Tibial artery (tissue), 4 donors: ENCODE data around the gene GOLGA7B.

Experiments used
- DNase-seq, 2 donors: peaks; one replicate each; pipeline ENCODE4 v3.0.0-alpha.2; 2019
- H3K27ac ChIP-seq, 2 donors: fragments of 200-600 bp; sonication (generic) in 1 of 2; 1 replicate in 1 of 2; 2 replicates in 1 of 2; pipeline ENCODE4 v1.5.1; 2018 to 2019; ENCODE audit warnings: mild to moderate bottlenecking in 1 of 2
- H3K27me3 ChIP-seq, 2 donors: fragments of 200-600 bp; sonication (generic) in 1 of 2; one replicate each; pipeline versions ENCODE4 v1.5.1 to v1.6.0; 2016 to 2019
- H3K36me3 ChIP-seq, 3 donors: fragments of 200-600 bp; sonication (generic) in 2 of 3; one replicate each; pipeline ENCODE4 v1.5.1; 2016 to 2019; ENCODE audit warnings: mild to moderate bottlenecking in 2 of 3
- H3K4me1 ChIP-seq, 4 donors: fragments of 200-600 bp; sonication (generic) in 2 of 4; 1 replicate in 3 of 4; 2 replicates in 1 of 4; pipeline ENCODE4 v1.5.1; 2016 to 2019
- H3K4me3 ChIP-seq, 2 donors: fragments of 200-600 bp; sonication (generic) in 1 of 2; 1 replicate in 1 of 2; 2 replicates in 1 of 2; pipeline ENCODE4 v1.5.1; 2018 to 2019; ENCODE audit warnings: mild to moderate bottlenecking in 2 of 2
- H3K9me3 ChIP-seq, 3 donors: fragments of 200-600 bp; sonication (generic) in 1 of 3; one replicate each; pipeline ENCODE4 v1.5.1; 2016 to 2019
- intact Hi-C: fragments of 100-400 bp; cut with DNase I; formaldehyde crosslinking; loops from one replicate; pipeline ENCODE4 v1.15.0; 2023; ENCODE audit warnings: low total_unique reads
- TF ChIP-seq, protein P1 (sequence below), 2 experiments: fragments of 200-600 bp in 1 of 2; fragments of 450-650 bp in 1 of 2; IDR thresholded peaks; one replicate each; pipeline ENCODE4 v1.5.1; 2017 to 2019; ENCODE audit warnings: antibody characterized with exemption in 2 of 2, mild to moderate bottlenecking in 1 of 2, moderate library complexity in 1 of 2

GOLGA7B gene

DNA sequence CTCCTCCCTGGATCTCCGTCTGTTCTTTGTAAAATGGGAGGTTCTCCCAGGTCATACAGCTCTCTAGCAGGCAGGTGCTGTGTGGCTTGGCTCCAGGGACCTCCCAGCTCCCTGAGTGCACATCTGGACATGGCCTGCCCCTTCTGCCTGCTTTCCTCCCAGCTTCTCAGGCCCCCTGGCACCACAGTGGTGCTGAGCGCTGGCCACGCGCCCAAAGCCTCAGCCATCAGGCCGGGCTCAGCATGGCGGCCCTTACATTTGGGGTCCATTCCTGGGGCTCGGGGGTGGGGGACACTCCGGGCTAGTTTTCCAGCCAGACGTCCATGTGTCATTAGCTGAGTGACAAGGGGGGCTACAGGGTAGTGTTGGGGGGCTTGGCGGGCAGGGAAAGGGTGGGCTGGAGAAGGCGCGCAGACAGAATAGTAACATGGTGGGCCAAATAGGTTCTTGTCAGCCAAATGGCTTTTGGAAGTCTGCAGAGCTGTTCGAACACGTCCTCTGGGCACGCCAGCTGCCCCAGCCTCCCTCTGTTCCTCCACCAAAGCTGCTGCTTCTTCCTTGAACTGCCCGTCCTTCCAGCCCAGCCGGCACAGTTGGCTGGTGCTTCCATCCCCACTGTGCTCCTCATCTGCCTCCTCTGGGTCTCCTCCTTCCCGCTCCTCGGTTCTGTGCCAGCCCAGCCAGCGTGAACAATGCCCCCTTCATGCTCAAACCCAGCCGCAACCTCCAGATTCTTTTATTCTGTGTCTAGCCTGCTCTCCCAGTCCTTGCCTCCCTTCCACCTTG lies 65.9 kb downstream of the GOLGA7B start:
- intact Hi-C loops, result loop anchor here (5.0 kb wide), 1 partner anchor 127 kb away; no protein-coding TSS in a partner anchor
- TF ChIP-seq, protein P1, sequence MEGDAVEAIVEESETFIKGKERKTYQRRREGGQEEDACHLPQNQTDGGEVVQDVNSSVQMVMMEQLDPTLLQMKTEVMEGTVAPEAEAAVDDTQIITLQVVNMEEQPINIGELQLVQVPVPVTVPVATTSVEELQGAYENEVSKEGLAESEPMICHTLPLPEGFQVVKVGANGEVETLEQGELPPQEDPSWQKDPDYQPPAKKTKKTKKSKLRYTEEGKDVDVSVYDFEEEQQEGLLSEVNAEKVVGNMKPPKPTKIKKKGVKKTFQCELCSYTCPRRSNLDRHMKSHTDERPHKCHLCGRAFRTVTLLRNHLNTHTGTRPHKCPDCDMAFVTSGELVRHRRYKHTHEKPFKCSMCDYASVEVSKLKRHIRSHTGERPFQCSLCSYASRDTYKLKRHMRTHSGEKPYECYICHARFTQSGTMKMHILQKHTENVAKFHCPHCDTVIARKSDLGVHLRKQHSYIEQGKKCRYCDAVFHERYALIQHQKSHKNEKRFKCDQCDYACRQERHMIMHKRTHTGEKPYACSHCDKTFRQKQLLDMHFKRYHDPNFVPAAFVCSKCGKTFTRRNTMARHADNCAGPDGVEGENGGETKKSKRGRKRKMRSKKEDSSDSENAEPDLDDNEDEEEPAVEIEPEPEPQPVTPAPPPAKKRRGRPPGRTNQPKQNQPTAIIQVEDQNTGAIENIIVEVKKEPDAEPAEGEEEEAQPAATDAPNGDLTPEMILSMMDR (IDR thresholded peaks at IDR 0.05), result no peak
- Histone ChIP-seq H3K4me1 (peaks cover 0 to 22% (median 10%) of the 10 kb centered on the region in 4 donors), H3K9me3 (no peaks in the 10 kb centered on the region), H3K27ac (no peak overlapping the region), H3K36me3 (no peaks in the 10 kb centered on the region), H3K4me3 (no peak overlapping the region), H3K27me3 (peaks cover 0 to 30% of the 10 kb centered on the region in 2 donors)
- DNase-seq, result no peak

DNA sequence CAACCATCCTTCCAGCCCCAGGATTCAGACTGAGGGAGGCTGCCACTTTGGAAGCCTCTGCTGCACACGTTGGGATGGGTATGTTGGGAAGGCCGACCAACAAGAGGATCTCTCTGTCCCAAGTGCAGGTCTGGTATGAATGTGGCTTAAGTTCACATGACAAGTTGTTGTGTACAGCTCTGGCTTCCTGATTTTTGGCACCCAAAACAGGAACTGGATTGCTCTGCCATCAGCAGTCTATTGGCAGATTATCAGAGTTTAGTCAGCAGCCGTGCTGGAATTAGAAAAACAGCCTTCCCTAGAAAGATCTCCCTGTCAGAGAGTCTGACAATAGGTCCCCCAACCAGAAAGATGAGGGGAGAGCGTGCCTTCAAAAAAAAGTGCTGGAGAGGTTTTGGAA lies 66.9 kb downstream of the GOLGA7B start:
- no peak overlapping the region for H3K4me3 ChIP-seq
- H3K9me3 ChIP-seq, result no peaks in the 10 kb centered on the region
- intact Hi-C loops, result loop anchor here (5.0 kb wide), 1 partner anchor 126 kb away; no protein-coding TSS in a partner anchor

DNA sequence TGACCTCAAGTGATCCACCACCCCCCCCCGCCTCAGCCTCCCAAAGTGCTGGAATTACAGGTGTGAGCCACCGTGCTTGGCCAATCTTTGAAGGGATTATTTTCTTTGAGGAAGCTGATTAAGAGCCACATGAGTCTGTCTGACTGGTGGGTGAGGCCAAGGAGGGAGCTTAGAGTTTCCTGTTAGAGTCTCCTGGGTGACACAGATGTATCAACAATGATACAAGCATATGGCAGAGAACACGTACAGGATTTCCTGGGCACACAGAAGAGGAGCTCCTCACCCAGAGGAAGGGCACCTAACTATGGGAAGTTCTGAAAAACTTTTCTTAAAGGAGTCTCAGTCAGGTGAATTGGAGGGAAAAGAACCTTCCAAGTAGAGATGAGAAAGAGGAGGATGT lies 69.4 kb downstream of the GOLGA7B start:
- no peak overlapping the region for H3K27ac ChIP-seq
- no peak for DNase-seq
- no peaks in the 10 kb centered on the region for H3K9me3 ChIP-seq
- H3K27me3 ChIP-seq, result peaks cover 0 to 47% of the 10 kb centered on the region in 2 donors
- peaks cover 0 to 28% (median 11%) of the 10 kb centered on the region in 4 donors for H3K4me1 ChIP-seq
- H3K36me3 ChIP-seq, result no peaks in the 10 kb centered on the region
- TF ChIP-seq, protein P1 (IDR thresholded peaks at IDR 0.05), result no peak
- no peak overlapping the region for H3K4me3 ChIP-seq
- intact Hi-C loops, result loop anchor here (5.0 kb wide), 1 partner anchor 123 kb away; no protein-coding TSS in a partner anchor

More for the DNA sequence above, 66.9 kb downstream of the GOLGA7B start:
- peak in 1 of 2 donors; percentile 62 for DNase-seq
- peaks cover 0 to 33% of the 10 kb centered on the region in 2 donors for H3K27me3 ChIP-seq
- TF ChIP-seq, protein P1 (IDR thresholded peaks at IDR 0.05), result no peak
- H3K4me1 ChIP-seq, result peaks cover 0 to 27% (median 11%) of the 10 kb centered on the region in 4 donors
- peak overlapping the region in 1 of 2 donors; percentile 29 for H3K27ac ChIP-seq
- H3K36me3 ChIP-seq, result no peaks in the 10 kb centered on the region

DNA sequence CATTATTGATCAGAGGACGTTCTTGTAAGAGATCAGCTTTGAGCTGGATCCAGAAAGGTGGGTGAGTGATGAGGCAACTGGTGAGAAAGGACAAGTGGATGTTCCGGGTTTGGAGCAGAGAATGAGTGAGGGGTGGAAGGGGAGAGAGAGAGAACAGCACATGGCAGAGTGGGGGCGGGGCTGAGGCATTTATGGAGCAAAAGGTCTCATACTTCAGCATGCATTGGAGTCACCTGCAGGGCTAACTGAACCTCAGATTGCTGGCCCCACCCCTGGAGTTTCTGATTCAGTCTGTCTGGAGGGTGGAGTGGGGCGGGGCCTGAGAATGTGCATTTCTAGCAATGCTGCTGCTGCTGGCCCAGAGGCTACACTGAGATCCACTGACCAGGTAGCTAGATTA lies 71.2 kb downstream of the GOLGA7B start:
- intact Hi-C loops, result no loop called here
- no peaks in the 10 kb centered on the region for H3K36me3 ChIP-seq
- H3K27me3 ChIP-seq, result peaks cover 0 to 44% of the 10 kb centered on the region in 2 donors
- H3K4me3 ChIP-seq, result no peak overlapping the region
- H3K4me1 ChIP-seq, result peaks cover 0 to 18% (median 6%) of the 10 kb centered on the region in 4 donors
- no peak for DNase-seq
- H3K27ac ChIP-seq, result no peak overlapping the region
- TF ChIP-seq, protein P1 (IDR thresholded peaks at IDR 0.05), result no peak
- H3K9me3 ChIP-seq, result no peaks in the 10 kb centered on the region
